HepG2 (cell line): ENCODE results near the gene OPRPN. TPM values are rescaled to one million over a fixed set of nuclear protein-coding genes. Genes with fewer than 3 reads are reported as not detected.

Experiments
- ATAC-seq: fragments of 200-7000 bp; cut with Tn5 transposase; 3 replicates; pipeline ENCODE4 v1.9.1; 2020; ENCODE audit warnings: mild to moderate bottlenecking, moderate library complexity
- BruUV-seq: library from RNA; stranded (reverse); fragments of 400-500 nt; replicated peaks from 2 replicates; lab custom pipeline; 2021; lab: Mats Ljungman, UMichigan
- CTCF ChIA-PET: fragments of 300-600 bp; formaldehyde crosslinking; extraction: SDS; loops from one replicate; lab custom pipeline; 2021; ENCODE audit warnings: low total read pairs, inconsistent platforms, low intra/inter-chr PET ratio; lab: Yijun Ruan, JAX
- POLR2A ChIA-PET: fragments of 350-600 bp; sonication (Branson Sonifier 250); formaldehyde crosslinking; loops from one replicate; lab custom pipeline; 2020; ENCODE audit warnings: antibody characterized with exemption, inconsistent platforms; lab: Yijun Ruan, JAX
- DNase-seq: peaks from one replicate; pipeline ENCODE4 v3.0.0-alpha.2; 2015; ENCODE audit warnings: low spot score
- FAIRE-seq: peaks from 3 replicates; lab custom pipeline; 2011; peaks lifted over from hg19 to GRCh38; lab: Jason Lieb, UNC
- H2AFZ ChIP-seq: one replicate; pipeline ENCODE4 v1.6.1; 2011; ENCODE audit warnings: low read length, inconsistent platforms
- H3K27ac ChIP-seq: fragments of 300-600 bp; 3 replicates; pipeline ENCODE4 v1.8.0; 2011; ENCODE audit warnings: mixed run types, mild to moderate bottlenecking, mixed read lengths, low read length, inconsistent platforms; ENCODE audit not compliant: insufficient read depth; ENCODE audit errors: extremely low read length
- H3K27me3 ChIP-seq, 2 experiments: fragments of 200-600 bp in 1 of 2; 2 replicates in 1 of 2; 3 replicates in 1 of 2; pipeline versions ENCODE4 v1.6.0 to v1.8.0; 2011; ENCODE audit warnings: low read length in 2 of 2, mild to moderate bottlenecking in 2 of 2, moderate library complexity in 2 of 2, inconsistent platforms in 1 of 2; ENCODE audit not compliant: insufficient read depth in 2 of 2, control insufficient read depth in 1 of 2
- H3K36me3 ChIP-seq, 2 experiments: fragments of 200-600 bp in 1 of 2; replicated peaks in 1 of 2; 2 replicates in 1 of 2; 3 replicates in 1 of 2; pipeline versions ENCODE4 v1.5.1 to v1.8.0; 2011; ENCODE audit warnings: low read length in 2 of 2, inconsistent platforms in 1 of 2; ENCODE audit not compliant: insufficient read depth in 2 of 2, control insufficient read depth in 1 of 2
- H3K4me1 ChIP-seq: 2 replicates; pipeline ENCODE4 v1.5.1; 2012; ENCODE audit warnings: low read length, inconsistent platforms; ENCODE audit not compliant: insufficient read depth
- H3K4me2 ChIP-seq: 2 replicates; pipeline ENCODE4 v1.6.0; 2011; ENCODE audit warnings: low read depth, low read length, inconsistent platforms
- H3K4me3 ChIP-seq, 3 experiments: fragments of 200-600 bp in 1 of 3; sonication (generic), shearing (Covaris generic) in 1 of 3; replicated peaks in 1 of 3; 2 replicates each; pipeline ENCODE4 v1.5.1; 2011 to 2016; ENCODE audit warnings: low read length in 3 of 3, inconsistent platforms in 2 of 3, low read depth in 2 of 3, mild to moderate bottlenecking in 2 of 3, control low read depth in 1 of 3, mixed read lengths in 1 of 3; ENCODE audit not compliant: insufficient read depth in 1 of 3
- H3K79me2 ChIP-seq: one replicate; pipeline ENCODE4 v1.6.1; 2011; ENCODE audit warnings: low read length, inconsistent platforms; ENCODE audit not compliant: insufficient read depth
- H3K9ac ChIP-seq: 2 replicates; pipeline ENCODE4 v1.6.0; 2011; ENCODE audit warnings: mild to moderate bottlenecking, low read depth, low read length, inconsistent platforms; ENCODE audit not compliant: insufficient read depth
- H3K9me3 ChIP-seq: 2 replicates; pipeline ENCODE4 v1.5.1; 2012; ENCODE audit warnings: mild to moderate bottlenecking, low read length
- H4K20me1 ChIP-seq: 2 replicates; pipeline ENCODE4 v1.6.0; 2011; ENCODE audit warnings: inconsistent platforms, mild to moderate bottlenecking, low read length, moderate library complexity; ENCODE audit not compliant: insufficient read depth
- CCAR2 ChIP-seq: fragments of 200-400 bp; formaldehyde crosslinking; optimal IDR thresholded peaks from 2 replicates; pipeline ENCODE3; 2018; ENCODE audit warnings: low read depth, mild to moderate bottlenecking, low read length, moderate library complexity
- CENPT ChIP-seq: sonication (generic); formaldehyde crosslinking; IDR thresholded peaks from 2 replicates; pipeline ENCODE4 v1.8.0; 2022; ENCODE audit warnings: low read depth, mild to moderate bottlenecking, moderate library complexity, missing genetic modification reagents
- ERF ChIP-seq: IDR thresholded peaks from 2 replicates; pipeline ENCODE4 v1.6.1; 2018; ENCODE audit warnings: missing biosample characterization, missing genetic modification reagents
- GABPA ChIP-seq, 2 experiments: IDR thresholded peaks; 2 replicates each; pipeline ENCODE4 v1.6.1; 2011 to 2016; ENCODE audit warnings: low read depth in 2 of 2, low read length in 1 of 2, missing biosample characterization in 1 of 2, missing genetic modification characterization in 1 of 2
- HOXA5 ChIP-seq: sonication (generic); formaldehyde crosslinking; IDR thresholded peaks from 2 replicates; pipeline ENCODE4 v1.4.0; 2020; ENCODE audit warnings: missing genetic modification reagents
- IRF2 ChIP-seq: IDR thresholded peaks from 2 replicates; pipeline ENCODE4 v1.6.1; 2018; ENCODE audit warnings: missing genetic modification reagents, missing compliant biosample characterization
- JARID2 ChIP-seq: sonication (generic); formaldehyde crosslinking; IDR thresholded peaks from 2 replicates; pipeline ENCODE4 v1.8.1; 2023; ENCODE audit warnings: missing genetic modification reagents, inconsistent platforms; ENCODE audit not compliant: insufficient replicate concordance
- MYC ChIP-seq: sonication (generic); formaldehyde crosslinking; IDR thresholded peaks from 2 replicates; pipeline ENCODE4 v1.9.0; 2021; ENCODE audit warnings: missing genetic modification reagents, borderline replicate concordance
- NKX3-1 ChIP-seq: sonication (generic); formaldehyde crosslinking; IDR thresholded peaks from 2 replicates; pipeline ENCODE4 v1.5.0; 2020; ENCODE audit warnings: missing genetic modification reagents
- POLR2AphosphoS2 ChIP-seq: IDR thresholded peaks from 2 replicates; pipeline ENCODE4 v1.6.1; 2011; ENCODE audit warnings: low read depth, low read length, improper control_type of control experiment
- SRF ChIP-seq: IDR thresholded peaks from 2 replicates; pipeline ENCODE4 v1.6.1; 2011; ENCODE audit warnings: mild to moderate bottlenecking, low read depth, low read length, moderate library complexity
- SYNCRIP ChIP-seq: fragments of 200-400 bp; formaldehyde crosslinking; IDR thresholded peaks from 2 replicates; pipeline ENCODE4 v1.6.1; 2018; ENCODE audit warnings: mild to moderate bottlenecking, low read depth, low read length; ENCODE audit not compliant: insufficient read depth
- WIZ ChIP-seq: sonication (generic); formaldehyde crosslinking; IDR thresholded peaks from 2 replicates; pipeline ENCODE4 v1.5.1; 2020; ENCODE audit warnings: mild to moderate bottlenecking, missing genetic modification reagents
- XRCC5 ChIP-seq: fragments of 200-400 bp; formaldehyde crosslinking; optimal IDR thresholded peaks from 2 replicates; pipeline ENCODE3; 2017; ENCODE audit warnings: mild to moderate bottlenecking, low read length
- ZBTB38 ChIP-seq: sonication (generic); formaldehyde crosslinking; IDR thresholded peaks from 2 replicates; pipeline ENCODE4 v1.5.1; 2020; ENCODE audit warnings: mild to moderate bottlenecking, missing genetic modification reagents
- ZNF180 ChIP-seq: sonication (generic); formaldehyde crosslinking; IDR thresholded peaks from 2 replicates; pipeline ENCODE4 v1.4.0; 2020; ENCODE audit warnings: low read depth, missing genetic modification reagents, borderline replicate concordance
- ZNF235 ChIP-seq: sonication (generic); formaldehyde crosslinking; IDR thresholded peaks from 2 replicates; pipeline ENCODE4 v1.8.1; 2023; ENCODE audit warnings: mild to moderate bottlenecking, missing genetic modification reagents, borderline replicate concordance
- ZNF326 ChIP-seq: sonication (generic); formaldehyde crosslinking; IDR thresholded peaks from 2 replicates; pipeline ENCODE4 v1.4.0; 2020; ENCODE audit warnings: missing genetic modification reagents, borderline replicate concordance
- ZNF543 ChIP-seq: sonication (generic); formaldehyde crosslinking; IDR thresholded peaks from 2 replicates; pipeline ENCODE4 v1.4.0; 2020; ENCODE audit warnings: mild to moderate bottlenecking, missing genetic modification reagents
- ZNF614 ChIP-seq: IDR thresholded peaks from 2 replicates; pipeline ENCODE4 v1.6.1; 2018; ENCODE audit warnings: missing biosample characterization, missing genetic modification reagents, inconsistent platforms, borderline replicate concordance
- ZNF75D ChIP-seq: sonication (generic); formaldehyde crosslinking; IDR thresholded peaks from 2 replicates; pipeline ENCODE4 v1.8.1; 2023; ENCODE audit warnings: missing genetic modification reagents, mild to moderate bottlenecking, borderline replicate concordance
- ZNF782 ChIP-seq: sonication (generic); formaldehyde crosslinking; IDR thresholded peaks from 2 replicates; pipeline ENCODE4 v1.4.0; 2020; ENCODE audit warnings: missing genetic modification reagents, mild to moderate bottlenecking, borderline replicate concordance
- WGBS: methylation state at CpG from one replicate; pipeline ENCODE4 v1.1.6; 2017; ENCODE audit warnings: low lambda C conversion rate; 5-methylcytosine and 5-hydroxymethylcytosine counted together
- in situ Hi-C: cut with HindIII; loops from 2 replicates; pipeline ENCODE4 v1.10.0; 2017; ENCODE audit warnings: low pct_unique_long_range_greater_than_20kb; ENCODE audit not compliant: extremely low pct_ligation_motif_present
- intact Hi-C: fragments of 100-400 bp; cut with micrococcal nuclease; formaldehyde crosslinking; loops from one replicate; pipeline ENCODE4 v1.10.0; 2022; ENCODE audit not compliant: unreplicated experiment
- polyA plus RNA-seq, 8 experiments: library from polyadenylated mRNA; depleted of rRNA in 3 of 8; stranded (reverse) in 7 of 8; unstranded in 1 of 8; fragments of >200 nt; fragmentation: Illumina TruSeq in 4 of 8; extraction: Trizol in 4 of 8; gene quantifications; 2 replicates each; pipeline versions ENCODE4 v1.2.1 to v1.2.3, GENCODE V29; 2011 to 2016; ENCODE audit warnings: low read depth in 4 of 8, missing spikeins in 1 of 8, mixed read lengths in 1 of 8; ENCODE audit not compliant: insufficient read depth in 1 of 8
- total RNA-seq, 5 experiments: library from RNA; depleted of rRNA; stranded (reverse); fragments of >200 nt; fragmentation: Illumina TruSeq; extraction: Trizol; gene quantifications; 2 replicates each; pipeline ENCODE4 v1.2.3, GENCODE V29; 2016; ENCODE audit warnings: low read depth in 1 of 5
- TF ChIP-seq, protein P1 (sequence below): sonication (generic); formaldehyde crosslinking; IDR thresholded peaks from 2 replicates; pipeline ENCODE4 v1.4.0; 2020; ENCODE audit warnings: low read depth, mild to moderate bottlenecking, missing genetic modification reagents

OPRPN gene
- total and polyA plus RNA-seq, 2 of the 13 experiments (the other 11 are each of a cell fraction or from before 2014, with no cell fraction given): not detected

DNA sequence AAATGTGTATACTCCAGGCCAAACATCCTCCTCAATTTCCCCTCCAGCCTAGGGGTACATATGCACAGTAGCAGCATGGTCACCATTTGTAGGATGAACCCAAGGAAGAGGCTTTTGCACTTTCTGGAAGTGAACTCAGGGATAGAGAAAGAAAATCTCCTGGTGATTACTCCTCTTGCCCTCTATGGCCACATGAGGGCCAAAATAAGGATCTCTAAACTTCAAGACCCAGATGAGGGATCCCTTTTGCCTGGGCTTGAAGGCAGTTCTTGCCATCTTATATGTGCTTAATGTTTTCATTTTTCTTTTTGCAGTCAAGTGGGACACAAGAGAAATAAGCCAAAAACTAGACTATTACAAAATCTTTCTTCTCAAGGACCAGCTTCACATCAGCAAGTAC is 44.7 kb downstream of the OPRPN start:
- H3K9ac ChIP-seq: no peak overlapping the region
- CTCF ChIA-PET: no interaction called here
- ATAC-seq (no peak), DNase-seq (no peak)
- TF ChIP-seq ZNF614 (CRISPR knock-in tag) (no peak), ZNF543 (CRISPR knock-in tag) (no peak), MYC (CRISPR knock-in tag) (no peak), ZNF75D (no peak), JARID2 (no peak), ZNF235 (CRISPR knock-in tag) (no peak), HOXA5 (CRISPR knock-in tag) (no peak), ERF (no peak), WIZ (no peak), CCAR2 (no peak), GABPA (IDR thresholded peaks at IDR 0.05; ENCODE audit: low read depth, low read length) (no peak), GABPA (CRISPR knock-in tag; IDR thresholded peaks at IDR 0.05; ENCODE audit: low read depth) (no peak)
- TF ChIP-seq, all 625 proteins: peak for 0
- intact Hi-C loops (no loop called here), in situ Hi-C loops (no loop called here)
- POLR2A ChIA-PET: no interaction called here
- Histone ChIP-seq H3K4me1 (no peaks in the 10 kb centered on the region), H3K27ac (no peak overlapping the region), H3K27me3 (no peaks in the 10 kb centered on the region), H3K4me2 (no peak overlapping the region), H3K79me2 (no peaks in the 10 kb centered on the region), H3K36me3 (no peaks in the 10 kb centered on the region), H4K20me1 (no peaks in the 10 kb centered on the region), H3K4me3 (no peak overlapping the region), H2AFZ (no peak overlapping the region), H3K9me3 (no peaks in the 10 kb centered on the region)
- no TSS peak for BruUV-seq
- FAIRE-seq: no peak

DNA sequence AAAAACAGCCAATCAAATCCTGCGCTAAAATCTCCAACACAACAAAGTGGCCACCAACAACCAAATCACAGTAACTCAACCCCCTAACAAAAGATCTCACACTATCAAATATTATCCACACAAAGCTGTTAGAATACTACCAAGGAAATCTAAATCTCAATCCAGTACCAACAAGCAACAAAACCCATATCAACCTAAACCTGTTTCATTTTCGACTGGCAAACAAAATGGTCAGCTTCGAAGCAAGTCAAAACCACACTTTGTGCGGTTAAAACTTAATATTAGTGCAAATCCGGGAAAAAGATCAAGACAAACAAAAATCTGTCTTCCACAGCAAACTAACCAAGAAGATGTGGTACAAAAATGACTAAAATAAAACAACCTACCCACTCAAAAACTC is 45.6 kb downstream of the OPRPN start:
- in situ Hi-C loops (no loop called here), intact Hi-C loops (no loop called here)
- ChIA-PET CTCF (no interaction called here), POLR2A (no interaction called here)
- H3K4me1 ChIP-seq: no peaks in the 10 kb centered on the region
- no peak overlapping the region for H3K4me2 ChIP-seq
- H3K27me3 ChIP-seq: no peaks in the 10 kb centered on the region
- no peak for DNase-seq
- no peak overlapping the region for H3K27ac ChIP-seq
- no peak for FAIRE-seq
- no peaks in the 10 kb centered on the region for H3K79me2 ChIP-seq
- no TSS peak for BruUV-seq
- H2AFZ ChIP-seq: no peak overlapping the region
- H3K9me3 ChIP-seq: no peaks in the 10 kb centered on the region
- H4K20me1 ChIP-seq: no peaks in the 10 kb centered on the region
- ATAC-seq: no peak
- H3K9ac ChIP-seq: no peak overlapping the region
- 44% methylated on average over 5 of the region's 5 CpGs for WGBS
- no peaks in the 10 kb centered on the region for H3K36me3 ChIP-seq
- no peak overlapping the region for H3K4me3 ChIP-seq
- TF ChIP-seq ZNF326 (CRISPR knock-in tag): no peak
- no peak for TF ChIP-seq POLR2AphosphoS2
- TF ChIP-seq, protein P1, sequence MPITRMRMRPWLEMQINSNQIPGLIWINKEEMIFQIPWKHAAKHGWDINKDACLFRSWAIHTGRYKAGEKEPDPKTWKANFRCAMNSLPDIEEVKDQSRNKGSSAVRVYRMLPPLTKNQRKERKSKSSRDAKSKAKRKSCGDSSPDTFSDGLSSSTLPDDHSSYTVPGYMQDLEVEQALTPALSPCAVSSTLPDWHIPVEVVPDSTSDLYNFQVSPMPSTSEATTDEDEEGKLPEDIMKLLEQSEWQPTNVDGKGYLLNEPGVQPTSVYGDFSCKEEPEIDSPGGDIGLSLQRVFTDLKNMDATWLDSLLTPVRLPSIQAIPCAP (CRISPR knock-in tag): no peak
- TF ChIP-seq SRF: no peak
- TF ChIP-seq NKX3-1 (CRISPR knock-in tag): no peak
- TF ChIP-seq ZNF782 (CRISPR knock-in tag): no peak
- TF ChIP-seq CENPT: no peak
- TF ChIP-seq SYNCRIP: no peak
- no peak for TF ChIP-seq XRCC5
- no peak for TF ChIP-seq ZNF180
- TF ChIP-seq IRF2: no peak
- no peak for TF ChIP-seq ZBTB38
